Thyroid gland (tissue), 4 donors: ENCODE results near the gene HSPA12A. TPM values are rescaled to one million over a fixed set of nuclear protein-coding genes. Genes with fewer than 3 reads are reported as not detected.

Source experiments
- DNase-seq, 2 donors: peaks; one replicate each; pipeline ENCODE4 v3.0.0-alpha.2; 2019
- H3K27ac ChIP-seq, 3 donors: fragments of 200-600 bp; sonication (generic); 1 replicate in 2 of 3; 2 replicates in 1 of 3; pipeline ENCODE4 v1.5.1; 2016 to 2019; ENCODE audit warnings: mild to moderate bottlenecking in 1 of 3, moderate library complexity in 1 of 3
- H3K27me3 ChIP-seq: fragments of 200-600 bp; sonication (generic); one replicate; pipeline ENCODE4 v1.5.1; 2019
- H3K36me3 ChIP-seq, 2 donors: fragments of 200-600 bp; sonication (generic); one replicate each; pipeline ENCODE4 v1.5.1; 2016 to 2019
- H3K4me1 ChIP-seq, 2 donors: fragments of 200-600 bp; sonication (generic); one replicate each; pipeline ENCODE4 v1.5.1; 2017 to 2019
- H3K4me3 ChIP-seq, 3 donors: fragments of 200-600 bp; sonication (generic); replicated peaks in 1 of 3; 1 replicate in 2 of 3; 2 replicates in 1 of 3; pipeline ENCODE4 v1.5.1; 2016; ENCODE audit warnings: mild to moderate bottlenecking in 1 of 3
- H3K9me3 ChIP-seq: fragments of 200-600 bp; sonication (generic); one replicate; pipeline ENCODE4 v1.5.1; 2017
- POLR2A ChIP-seq, 2 donors: fragments of 450-650 bp; IDR thresholded peaks; one replicate each; pipeline ENCODE4 v1.6.1; 2017; ENCODE audit warnings: antibody characterized with exemption in 2 of 2, mild to moderate bottlenecking in 2 of 2, moderate library complexity in 1 of 2
- WGBS, 2 donors: methylation state at CpG; one replicate each; pipeline ENCODE4 v1.1.5; 2017; 5-methylcytosine and 5-hydroxymethylcytosine counted together
- intact Hi-C: fragments of 100-400 bp; cut with DNase I; formaldehyde crosslinking; loops from one replicate; pipeline ENCODE4 v1.15.1; 2023
- total RNA-seq, 4 donors: library from RNA; depleted of rRNA; stranded (reverse); fragments of >200 nt; gene quantifications; one replicate each; pipeline ENCODE4 v1.2.3, GENCODE V29; 2016
- TF ChIP-seq, protein P1 (sequence below), 6 experiments: fragments of 200-600 bp in 3 of 6; fragments of 450-650 bp in 3 of 6; sonication (generic) in 3 of 6; IDR thresholded peaks; one replicate each; pipeline ENCODE4 v1.5.1; 2016 to 2019; ENCODE audit warnings: antibody characterized with exemption in 6 of 6, mild to moderate bottlenecking in 2 of 6, inconsistent platforms in 1 of 6, moderate library complexity in 1 of 6

The HSPA12A gene
- total RNA-seq, 4 donors from 2014 or later = 22.6 to 37.3 (median 34.6) TPM

DNA sequence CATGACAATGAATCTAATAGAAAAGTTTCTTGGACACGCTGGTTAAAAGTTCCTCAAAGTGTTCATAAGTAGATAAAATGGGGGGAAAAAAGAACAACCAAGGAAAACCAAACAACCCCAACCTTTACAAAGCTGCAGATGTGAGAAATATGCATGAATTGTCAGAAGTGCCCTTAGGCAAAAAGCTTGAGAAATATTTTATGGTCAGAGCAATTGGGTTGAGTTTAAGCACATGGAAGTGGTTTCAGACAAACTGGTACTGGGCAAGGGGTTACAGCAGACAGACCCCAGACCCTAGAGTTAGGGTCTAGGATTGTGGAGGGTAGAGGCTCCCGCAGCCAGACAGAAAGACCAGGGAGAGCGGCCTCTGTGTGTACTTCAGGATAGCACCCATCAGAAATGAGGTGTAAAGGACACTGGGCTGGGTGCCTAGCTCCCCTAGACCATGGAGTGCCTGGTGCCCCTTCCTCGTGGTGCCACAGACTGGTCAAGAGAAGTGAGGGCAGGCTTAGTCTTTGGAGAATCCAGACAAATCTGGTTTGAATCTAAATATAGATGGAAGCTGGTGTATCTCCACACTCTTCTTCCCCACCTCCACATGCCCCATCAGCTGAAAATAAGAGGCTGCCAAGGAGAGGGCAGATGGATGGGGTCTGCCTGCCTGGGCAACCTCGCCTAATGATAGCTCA lies 84.4 kb downstream of the HSPA12A start:
- Histone ChIP-seq H3K27ac (no peak overlapping the region), H3K36me3 (no peaks in the 10 kb centered on the region), H3K4me3 (no peak overlapping the region), H3K27me3 (no peaks in the 10 kb centered on the region), H3K4me1 (no peaks in the 10 kb centered on the region), H3K9me3 (no peaks in the 10 kb centered on the region)
- intact Hi-C loops = no loop called here
- no peak for DNase-seq
- 86 to 88% methylated on average over 5 of the region's 5 CpGs for WGBS, 2 donors
- TF ChIP-seq, protein P1, sequence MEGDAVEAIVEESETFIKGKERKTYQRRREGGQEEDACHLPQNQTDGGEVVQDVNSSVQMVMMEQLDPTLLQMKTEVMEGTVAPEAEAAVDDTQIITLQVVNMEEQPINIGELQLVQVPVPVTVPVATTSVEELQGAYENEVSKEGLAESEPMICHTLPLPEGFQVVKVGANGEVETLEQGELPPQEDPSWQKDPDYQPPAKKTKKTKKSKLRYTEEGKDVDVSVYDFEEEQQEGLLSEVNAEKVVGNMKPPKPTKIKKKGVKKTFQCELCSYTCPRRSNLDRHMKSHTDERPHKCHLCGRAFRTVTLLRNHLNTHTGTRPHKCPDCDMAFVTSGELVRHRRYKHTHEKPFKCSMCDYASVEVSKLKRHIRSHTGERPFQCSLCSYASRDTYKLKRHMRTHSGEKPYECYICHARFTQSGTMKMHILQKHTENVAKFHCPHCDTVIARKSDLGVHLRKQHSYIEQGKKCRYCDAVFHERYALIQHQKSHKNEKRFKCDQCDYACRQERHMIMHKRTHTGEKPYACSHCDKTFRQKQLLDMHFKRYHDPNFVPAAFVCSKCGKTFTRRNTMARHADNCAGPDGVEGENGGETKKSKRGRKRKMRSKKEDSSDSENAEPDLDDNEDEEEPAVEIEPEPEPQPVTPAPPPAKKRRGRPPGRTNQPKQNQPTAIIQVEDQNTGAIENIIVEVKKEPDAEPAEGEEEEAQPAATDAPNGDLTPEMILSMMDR (IDR thresholded peaks at IDR 0.05) = no peak
- TF ChIP-seq POLR2A (IDR thresholded peaks at IDR 0.05) = no peak

DNA sequence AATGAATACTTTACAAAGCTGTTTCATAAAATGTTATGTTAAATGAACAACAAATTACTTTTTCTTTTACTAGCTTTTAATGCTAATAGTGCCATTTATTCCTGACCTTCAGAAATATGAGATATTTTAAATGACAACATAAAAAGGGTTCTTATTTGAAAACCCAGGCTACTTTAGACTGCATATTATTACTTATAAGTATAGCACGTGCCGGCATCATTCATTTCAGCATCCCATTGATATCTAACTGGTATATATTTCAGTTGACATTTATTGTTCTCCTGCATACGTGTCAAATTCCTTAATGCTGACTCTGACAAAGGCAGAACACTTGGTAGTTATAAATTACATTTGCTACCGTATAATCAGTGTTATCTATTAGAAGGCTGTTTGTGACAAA lies 86.3 kb downstream of the HSPA12A start:
- Histone ChIP-seq H3K4me3 (no peak overlapping the region), H3K27me3 (no peaks in the 10 kb centered on the region), H3K9me3 (no peaks in the 10 kb centered on the region), H3K4me1 (no peaks in the 10 kb centered on the region), H3K27ac (no peak overlapping the region), H3K36me3 (no peaks in the 10 kb centered on the region)
- TF ChIP-seq, protein P1 (IDR thresholded peaks at IDR 0.05) = no peak
- 86 to 89% methylated on average over 4 of the region's 4 CpGs for WGBS, 2 donors
- intact Hi-C loops = no loop called here
- no peak for DNase-seq

DNA sequence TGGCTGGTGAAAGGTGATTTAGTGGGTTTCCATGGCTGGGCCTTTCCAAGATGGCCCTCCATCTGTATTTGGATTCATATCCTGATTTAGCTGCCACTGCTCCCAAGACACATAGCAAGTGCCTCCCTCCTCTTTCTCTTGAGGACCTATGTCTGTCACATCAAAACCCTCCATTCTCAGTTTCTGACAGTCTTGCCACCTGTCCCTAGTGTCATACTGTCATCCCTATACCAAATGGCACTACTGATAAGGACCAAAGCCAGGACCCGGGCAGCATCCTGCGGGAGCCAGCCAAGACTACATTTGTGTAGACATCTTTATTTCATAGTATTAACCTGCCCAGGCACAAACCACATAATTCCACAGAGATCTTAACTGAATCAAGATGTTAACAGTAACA lies 86.8 kb downstream of the HSPA12A start:
- Histone ChIP-seq H3K9me3 (no peaks in the 10 kb centered on the region), H3K4me1 (no peaks in the 10 kb centered on the region), H3K4me3 (no peak overlapping the region), H3K36me3 (no peaks in the 10 kb centered on the region), H3K27me3 (no peaks in the 10 kb centered on the region), H3K27ac (no peak overlapping the region)
- WGBS, 2 donors = 90 to 91% methylated on average over 2 of the region's 2 CpGs
- intact Hi-C loops = no loop called here
- TF ChIP-seq, protein P1 (IDR thresholded peaks at IDR 0.05) = no peak
- TF ChIP-seq POLR2A (IDR thresholded peaks at IDR 0.05) = no peak
- no peak for DNase-seq

DNA sequence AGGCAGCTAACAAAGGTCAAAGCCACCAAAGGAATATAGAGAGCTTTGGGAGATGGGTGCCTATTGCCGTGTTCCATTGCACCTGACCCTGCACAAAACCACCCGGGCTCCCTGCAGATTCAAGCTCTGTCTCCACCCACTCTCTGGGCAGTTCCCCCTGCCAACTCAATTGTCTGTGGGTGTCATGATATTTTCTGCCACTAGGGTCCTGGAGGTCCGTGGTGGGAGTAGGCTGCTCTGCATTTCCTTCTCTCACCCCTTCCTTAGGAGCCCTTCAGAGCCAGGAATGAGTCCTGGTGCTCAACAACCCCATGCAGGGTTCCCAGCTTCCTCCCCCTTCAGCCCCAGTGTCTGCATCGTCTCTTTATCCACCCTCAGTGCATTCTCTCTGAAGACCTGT lies 87.5 kb downstream of the HSPA12A start:
- no peaks in the 10 kb centered on the region for H3K27me3 ChIP-seq
- no peak overlapping the region for H3K4me3 ChIP-seq
- H3K9me3 ChIP-seq = no peaks in the 10 kb centered on the region
- TF ChIP-seq, protein P1 (IDR thresholded peaks at IDR 0.05) = no peak
- TF ChIP-seq POLR2A (IDR thresholded peaks at IDR 0.05) = no peak
- WGBS, 2 donors = 41 to 55% methylated on average over 4 of the region's 4 CpGs
- no peak for DNase-seq
- H3K27ac ChIP-seq = no peak overlapping the region
- intact Hi-C loops = no loop called here
- no peaks in the 10 kb centered on the region for H3K4me1 ChIP-seq
- H3K36me3 ChIP-seq = no peaks in the 10 kb centered on the region

DNA sequence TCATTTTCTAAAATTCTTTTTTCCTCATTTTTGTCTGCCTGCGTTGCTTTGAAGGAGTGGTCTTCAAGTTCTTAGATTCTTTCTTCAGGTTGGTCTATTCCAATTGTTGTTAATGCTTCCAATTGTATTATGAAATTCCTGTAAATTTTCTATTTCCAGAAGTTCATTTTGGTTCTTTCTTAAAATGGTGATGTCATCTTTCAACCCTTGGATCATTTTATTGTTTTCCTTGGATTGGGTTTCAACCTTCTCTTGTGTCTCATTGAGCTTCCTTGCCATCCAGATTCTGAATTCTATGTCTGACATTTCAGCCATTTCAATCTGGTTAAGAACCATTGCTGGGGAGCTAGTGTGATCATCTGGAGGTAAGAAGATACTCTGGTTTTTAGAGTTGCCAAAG lies 88.5 kb downstream of the HSPA12A start:
- H3K27ac ChIP-seq = no peak overlapping the region
- WGBS, 2 donors = 87 to 91% methylated on average over 1 of the region's 1 CpG
- H3K4me3 ChIP-seq = no peak overlapping the region
- no peaks in the 10 kb centered on the region for H3K4me1 ChIP-seq
- no peak for TF ChIP-seq POLR2A (IDR thresholded peaks at IDR 0.05)
- TF ChIP-seq, protein P1 (IDR thresholded peaks at IDR 0.05) = no peak
- no peaks in the 10 kb centered on the region for H3K27me3 ChIP-seq
- DNase-seq = no peak
- intact Hi-C loops = no loop called here
- H3K36me3 ChIP-seq = no peaks in the 10 kb centered on the region
- H3K9me3 ChIP-seq = no peaks in the 10 kb centered on the region
